Endodermal cell (in vitro differentiated cells): ENCODE data around the gene RNF4. TPM values are rescaled to one million over a fixed set of nuclear protein-coding genes. Genes with fewer than 3 reads are reported as not detected.

Experiments
- DNase-seq: peaks from one replicate; pipeline ENCODE4 v3.0.0-alpha.2; 2017
- H3K27ac ChIP-seq: 2 replicates; pipeline ENCODE4 v1.5.1; 2013; ENCODE audit warnings: mild to moderate bottlenecking, low read depth, low read length, moderate library complexity
- H3K27me3 ChIP-seq: 2 replicates; pipeline ENCODE4 v1.6.1; 2013; ENCODE audit warnings: mild to moderate bottlenecking, low read length, moderate library complexity; ENCODE audit not compliant: insufficient read depth, control insufficient read depth, poor library complexity, severe bottlenecking
- H3K36me3 ChIP-seq: 2 replicates; pipeline ENCODE4 v1.7.0; 2013; ENCODE audit warnings: mild to moderate bottlenecking, low read length, moderate library complexity; ENCODE audit not compliant: control insufficient read depth, insufficient read depth
- H3K4me1 ChIP-seq: one replicate; pipeline ENCODE4 v1.7.0; 2013; ENCODE audit warnings: low read length; ENCODE audit not compliant: control insufficient read depth, insufficient read depth
- H3K4me3 ChIP-seq: 2 replicates; pipeline ENCODE4 v1.5.1; 2013; ENCODE audit warnings: mild to moderate bottlenecking, low read length, moderate library complexity
- H3K9ac ChIP-seq: 2 replicates; pipeline ENCODE4 v1.6.1; 2013; ENCODE audit warnings: mild to moderate bottlenecking, low read length, moderate library complexity; ENCODE audit not compliant: poor library complexity, severe bottlenecking; ENCODE audit errors: extremely low read depth
- H3K9me3 ChIP-seq: 2 replicates; pipeline ENCODE4 v1.6.1; 2013; ENCODE audit warnings: mild to moderate bottlenecking, low read length, moderate library complexity; ENCODE audit not compliant: control insufficient read depth
- H3K27ac Mint-ChIP-seq: 2 replicates; pipeline ENCODE4 v1.8.0; 2020; ENCODE audit warnings: mixed read lengths
- H3K27me3 Mint-ChIP-seq: 2 replicates; pipeline ENCODE4 v1.8.0; 2021; ENCODE audit warnings: mild to moderate bottlenecking, mixed read lengths; ENCODE audit not compliant: insufficient read depth
- H3K36me3 Mint-ChIP-seq: 2 replicates; pipeline ENCODE4 v1.8.0; 2020; ENCODE audit warnings: low read depth, mixed read lengths
- H3K4me1 Mint-ChIP-seq: 2 replicates; pipeline ENCODE4 v1.8.0; 2020; ENCODE audit warnings: mixed read lengths
- H3K4me3 Mint-ChIP-seq: 2 replicates; pipeline ENCODE4 v1.8.0; 2020; ENCODE audit warnings: mild to moderate bottlenecking, moderate library complexity, mixed read lengths
- H3K9me3 Mint-ChIP-seq: 2 replicates; pipeline ENCODE4 v1.8.0; 2020; ENCODE audit warnings: mild to moderate bottlenecking, mixed read lengths
- CTCF ChIP-seq: fragments of 200-600 bp; sonication (generic); conservative IDR thresholded peaks from 2 replicates; pipeline ENCODE4 v1.5.0; 2021; ENCODE audit warnings: antibody characterized with exemption, mild to moderate bottlenecking
- WGBS, 2 experiments: methylation state at CpG; one replicate each; pipeline versions ENCODE4 v1.1.5 to v1.1.7; 2013; ENCODE audit warnings: missing lambda C conversion rate in 2 of 2, mixed read lengths in 1 of 2; ENCODE audit not compliant: insufficient coverage in 1 of 2, insufficient read length in 1 of 2; 5-methylcytosine and 5-hydroxymethylcytosine counted together
- total RNA-seq, 2 donors: library from RNA; stranded (reverse); fragmentation: NEBNext Ultra II Directional in 1 of 2; extraction: Animal tissue kit (Norgen Biotek cat#: 25700) in 1 of 2; gene quantifications; 2 replicates in 1 of 2; 3 replicates in 1 of 2; pipeline ENCODE4 v1.2.1, GENCODE V29; 2021

RNF4 gene
- total RNA-seq, 2 donors from 2014 or later = 73.2 to 93.6 TPM

GRCh38 chr4:2434420-2434819 is 34.5 kb upstream of the RNF4 start:
- H3K4me3 Mint-ChIP-seq = no peak overlapping the region
- peaks cover 7% of the 10 kb centered on the region for H3K27me3 Mint-ChIP-seq
- Histone ChIP-seq H3K27me3 (no peaks in the 10 kb centered on the region), H3K4me3 (no peak overlapping the region), H3K4me1 (no peaks in the 10 kb centered on the region), H3K27ac (no peak overlapping the region), H3K36me3 (no peaks in the 10 kb centered on the region), H3K9ac (no peak overlapping the region), H3K9me3 (no peaks in the 10 kb centered on the region)
- H3K4me1 Mint-ChIP-seq = peaks cover 2% of the 10 kb centered on the region
- H3K36me3 Mint-ChIP-seq = no peaks in the 10 kb centered on the region
- H3K9me3 Mint-ChIP-seq = no peaks in the 10 kb centered on the region
- no peak overlapping the region for H3K27ac Mint-ChIP-seq
- no peak for DNase-seq
- 73 to 87% methylated on average over 7 to 9 of the region's 9 CpGs for WGBS, 2 experiments
- TF ChIP-seq CTCF = no peak

- H3K4me3 ChIP-seq = no peak overlapping the region
- no peaks in the 10 kb centered on the region for H3K27me3 ChIP-seq
- no peak overlapping the region for H3K27ac Mint-ChIP-seq
- H3K9me3 ChIP-seq = no peaks in the 10 kb centered on the region
- peak; percentile 45 for DNase-seq
- no peaks in the 10 kb centered on the region for H3K36me3 ChIP-seq
- H3K4me1 ChIP-seq = no peaks in the 10 kb centered on the region
- peaks cover 2% of the 10 kb centered on the region for H3K4me1 Mint-ChIP-seq
- peaks cover 7% of the 10 kb centered on the region for H3K27me3 Mint-ChIP-seq
- H3K4me3 Mint-ChIP-seq = no peak overlapping the region
- no peaks in the 10 kb centered on the region for H3K9me3 Mint-ChIP-seq
- H3K27ac ChIP-seq = no peak overlapping the region
- TF ChIP-seq CTCF = peak; percentile 40
- 78 to 84% methylated on average over 10 of the region's 10 CpGs for WGBS, 2 experiments
- no peak overlapping the region for H3K9ac ChIP-seq
- no peaks in the 10 kb centered on the region for H3K36me3 Mint-ChIP-seq
Observed at GRCh38 chr4:2436301-2436700, 32.6 kb upstream of the RNF4 start.

- Mint-ChIP-seq H3K27me3 (peaks cover 5% of the 10 kb centered on the region), H3K27ac (no peak overlapping the region), H3K4me3 (no peak overlapping the region), H3K9me3 (no peaks in the 10 kb centered on the region), H3K4me1 (peaks cover 2% of the 10 kb centered on the region), H3K36me3 (no peaks in the 10 kb centered on the region)
- no peak overlapping the region for H3K9ac ChIP-seq
- H3K9me3 ChIP-seq = no peaks in the 10 kb centered on the region
- H3K4me3 ChIP-seq = no peak overlapping the region
- no peaks in the 10 kb centered on the region for H3K27me3 ChIP-seq
- no peaks in the 10 kb centered on the region for H3K36me3 ChIP-seq
- DNase-seq = peak; percentile 50
- TF ChIP-seq CTCF = no peak
- 88 to 90% methylated on average over 19 to 30 of the region's 30 CpGs for WGBS, 2 experiments
- H3K4me1 ChIP-seq = no peaks in the 10 kb centered on the region
- H3K27ac ChIP-seq = no peak overlapping the region
Observed at GRCh38 chr4:2436761-2437474, 32.0 kb upstream of the RNF4 start.
